Left hindlimb (tissue), 1 donor: ENCODE results near the gene SPTB.
A peak's percentile ranks its signal among the peaks of the same experiment; 100 is the strongest.

Experiments used
- DNase-seq: peaks from one replicate; pipeline ENCODE4 v3.0.0-alpha.2; 2018

SPTB gene

GRCh38 chr14:64763085-64763782 is 116.5 kb downstream of the SPTB start:
- no peak for DNase-seq

- DNase-seq, result peak; percentile 92
Observed at GRCh38 chr14:64762044-64763034, 117.4 kb downstream of the SPTB start.

- DNase-seq, result no peak
Observed at GRCh38 chr14:64761441-64762043, 118.2 kb downstream of the SPTB start.

- no peak for DNase-seq
Observed at GRCh38 chr14:64760916-64761315, 118.8 kb downstream of the SPTB start.

GRCh38 chr14:64760146-64760755 is 119.5 kb downstream of the SPTB start:
- peak; percentile 50 for DNase-seq

GRCh38 chr14:64759555-64759938 is 120.2 kb downstream of the SPTB start:
- no peak for DNase-seq

GRCh38 chr14:64758691-64759554 is 120.8 kb downstream of the SPTB start:
- peak; percentile 69 for DNase-seq

- DNase-seq, result no peak
Observed at GRCh38 chr14:64758025-64758521, 121.6 kb downstream of the SPTB start.

GRCh38 chr14:64757601-64758000 is 122.1 kb downstream of the SPTB start:
- DNase-seq, result no peak

- no peak for DNase-seq
Observed at GRCh38 chr14:64756712-64757111, 123.0 kb downstream of the SPTB start.

GRCh38 chr14:64755781-64756221 is 123.9 kb downstream of the SPTB start:
- DNase-seq, result no peak

- no peak for DNase-seq
Observed at GRCh38 chr14:64754685-64755084, 125.0 kb downstream of the SPTB start.

- no peak for DNase-seq
Observed at GRCh38 chr14:64753999-64754398, 125.7 kb downstream of the SPTB start.

- no peak for DNase-seq
Observed at GRCh38 chr14:64753374-64753773, 126.3 kb downstream of the SPTB start.

GRCh38 chr14:64752909-64753308 is 126.8 kb downstream of the SPTB start:
- no peak for DNase-seq

- no peak for DNase-seq
Observed at GRCh38 chr14:64748995-64749714, 130.6 kb downstream of the SPTB start.

GRCh38 chr14:64748521-64748920 is 131.2 kb downstream of the SPTB start:
- no peak for DNase-seq

- no peak for DNase-seq
Observed at GRCh38 chr14:64747327-64747726, 132.4 kb downstream of the SPTB start.

- no peak for DNase-seq
Observed at GRCh38 chr14:64746298-64747250, 133.1 kb downstream of the SPTB start.
